Endothelial cell (in vitro differentiated cells): Measurements from ENCODE around the gene STMN3. TPM values are rescaled to one million over a fixed set of nuclear protein-coding genes. Genes with fewer than 3 reads are reported as not detected.

ENCODE experiments used
- DNase-seq: peaks from one replicate; pipeline ENCODE4 v3.0.0; 2021; ENCODE audit warnings: low spot score
- H3K27ac Mint-ChIP-seq: one replicate; pipeline ENCODE4 v1.8.0; 2021; ENCODE audit warnings: mixed read lengths, inconsistent platforms; ENCODE audit not compliant: unreplicated experiment
- H3K27me3 Mint-ChIP-seq: one replicate; pipeline ENCODE4 v1.8.0; 2021; ENCODE audit warnings: mild to moderate bottlenecking, moderate library complexity, mixed read lengths, inconsistent platforms; ENCODE audit not compliant: unreplicated experiment
- H3K36me3 Mint-ChIP-seq: one replicate; pipeline ENCODE4 v1.8.0; 2021; ENCODE audit warnings: mild to moderate bottlenecking, low read depth, mixed read lengths, inconsistent platforms; ENCODE audit not compliant: unreplicated experiment
- H3K4me1 Mint-ChIP-seq: one replicate; pipeline ENCODE4 v1.8.0; 2021; ENCODE audit warnings: mild to moderate bottlenecking, mixed read lengths, inconsistent platforms; ENCODE audit not compliant: unreplicated experiment
- H3K4me3 Mint-ChIP-seq: one replicate; pipeline ENCODE4 v1.8.0; 2021; ENCODE audit warnings: mild to moderate bottlenecking, mixed read lengths, inconsistent platforms; ENCODE audit not compliant: unreplicated experiment
- H3K9me3 Mint-ChIP-seq: one replicate; pipeline ENCODE4 v1.8.0; 2021; ENCODE audit warnings: mixed read lengths, inconsistent platforms; ENCODE audit not compliant: unreplicated experiment
- CTCF ChIP-seq: fragments of 200-600 bp; sonication (generic); IDR thresholded peaks from one replicate; pipeline ENCODE4 v1.5.0; 2021; ENCODE audit warnings: antibody characterized with exemption; ENCODE audit not compliant: unreplicated experiment
- total RNA-seq: library from RNA; stranded (reverse); fragmentation: NEBNext Ultra II Directional; extraction: Animal tissue kit (Norgen Biotek cat#: 25700); gene quantifications from one replicate; pipeline ENCODE4 v1.2.1, GENCODE V29; 2021; ENCODE audit not compliant: unreplicated experiment

Gene STMN3
- total RNA-seq, 1 donor from 2014 or later = 12.8 TPM

GRCh38 chr20:63694584-63695423 lies 41.6 kb upstream of the STMN3 start:
- no peak for TF ChIP-seq CTCF
- Mint-ChIP-seq H3K9me3 (no peaks in the 10 kb centered on the region), H3K36me3 (peaks cover 4% of the 10 kb centered on the region), H3K27me3 (peaks cover 9% of the 10 kb centered on the region), H3K27ac (no peak overlapping the region), H3K4me1 (peaks cover 4% of the 10 kb centered on the region), H3K4me3 (no peak overlapping the region)
- DNase-seq = no peak

- H3K27ac Mint-ChIP-seq = no peak overlapping the region
- TF ChIP-seq CTCF = no peak
- no peak overlapping the region for H3K4me3 Mint-ChIP-seq
Measured at GRCh38 chr20:63693733-63694583, 40.7 kb upstream of the STMN3 start.

GRCh38 chr20:63693083-63693732 lies 40.0 kb upstream of the STMN3 start:
- Mint-ChIP-seq H3K36me3 (peaks cover 4% of the 10 kb centered on the region), H3K27me3 (peaks cover 9% of the 10 kb centered on the region), H3K27ac (no peak overlapping the region), H3K4me1 (peaks cover 4% of the 10 kb centered on the region), H3K4me3 (no peak overlapping the region), H3K9me3 (no peaks in the 10 kb centered on the region)
- no peak for DNase-seq
- no peak for TF ChIP-seq CTCF

More at GRCh38 chr20:63693733-63694583, 40.7 kb upstream of the STMN3 start:
- H3K27me3 Mint-ChIP-seq = peaks cover 9% of the 10 kb centered on the region
- peaks cover 4% of the 10 kb centered on the region for H3K36me3 Mint-ChIP-seq
- H3K9me3 Mint-ChIP-seq = no peaks in the 10 kb centered on the region
- no peak for DNase-seq
- H3K4me1 Mint-ChIP-seq = peaks cover 4% of the 10 kb centered on the region

- Mint-ChIP-seq H3K27ac (no peak overlapping the region), H3K36me3 (peaks cover 4% of the 10 kb centered on the region), H3K9me3 (no peaks in the 10 kb centered on the region), H3K27me3 (peaks cover 9% of the 10 kb centered on the region), H3K4me3 (peak overlapping the region; percentile 31), H3K4me1 (peaks cover 4% of the 10 kb centered on the region)
- no peak for TF ChIP-seq CTCF
- DNase-seq = no peak
Measured at GRCh38 chr20:63692436-63693082, 39.3 kb upstream of the STMN3 start.
